GM18868 (cell line): ENCODE measurements around the gene SNX17.
A peak's percentile ranks its signal among the peaks of the same experiment; 100 is the strongest.
"Not testable (repeated sequence)": the region's sequence is repeated elsewhere in the genome, so short reads cannot be mapped to it uniquely, and the experiment has no call there.

Source experiments
- ATAC-seq: cut with Tn5 transposase; IDR thresholded peaks from one replicate; pipeline ENCODE4 v1.9.1; 2021; ENCODE audit warnings: mild to moderate bottlenecking, moderate library complexity; ENCODE audit not compliant: unreplicated experiment

SNX17 gene

DNA sequence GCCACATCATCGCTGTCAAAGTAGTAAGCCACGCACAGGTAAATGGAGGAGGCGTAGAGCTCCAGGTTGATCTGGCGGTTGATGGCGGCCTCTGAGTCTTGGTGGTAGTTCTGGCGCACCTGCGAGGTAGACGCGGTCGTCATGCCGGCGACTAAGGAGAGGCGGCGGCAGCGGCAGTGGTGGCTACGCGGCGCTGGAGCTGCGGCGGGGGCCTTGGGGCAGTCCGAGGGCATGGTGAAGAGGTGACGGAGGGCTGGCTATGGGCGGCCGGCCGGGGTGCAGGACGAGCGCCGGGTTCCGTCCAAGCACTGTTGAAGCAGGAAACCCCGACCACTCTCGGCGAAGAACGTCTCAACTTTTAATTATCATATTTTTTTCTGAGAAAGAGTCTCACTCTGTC lies 22.8 kb downstream of the SNX17 start:
- no peak for ATAC-seq

DNA sequence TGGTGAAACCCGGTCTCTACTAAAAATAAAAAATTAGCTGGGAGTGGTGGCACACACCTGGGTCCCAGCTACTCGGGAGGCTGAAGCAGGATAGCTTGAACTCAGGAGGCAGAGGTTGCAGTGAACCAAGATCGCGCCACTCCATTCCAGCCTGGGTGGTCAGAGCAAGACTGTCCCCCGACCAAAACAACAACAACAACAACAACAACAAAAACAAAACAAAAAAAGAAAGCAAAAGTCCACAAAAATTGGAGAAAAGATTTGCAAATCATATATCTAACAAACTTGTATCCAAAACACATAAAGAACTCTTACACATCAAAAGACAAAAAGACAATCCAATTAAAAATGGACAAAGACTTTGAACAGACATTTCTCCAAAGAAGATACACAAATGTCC lies 28.5 kb downstream of the SNX17 start:
- ATAC-seq, result no peak

DNA sequence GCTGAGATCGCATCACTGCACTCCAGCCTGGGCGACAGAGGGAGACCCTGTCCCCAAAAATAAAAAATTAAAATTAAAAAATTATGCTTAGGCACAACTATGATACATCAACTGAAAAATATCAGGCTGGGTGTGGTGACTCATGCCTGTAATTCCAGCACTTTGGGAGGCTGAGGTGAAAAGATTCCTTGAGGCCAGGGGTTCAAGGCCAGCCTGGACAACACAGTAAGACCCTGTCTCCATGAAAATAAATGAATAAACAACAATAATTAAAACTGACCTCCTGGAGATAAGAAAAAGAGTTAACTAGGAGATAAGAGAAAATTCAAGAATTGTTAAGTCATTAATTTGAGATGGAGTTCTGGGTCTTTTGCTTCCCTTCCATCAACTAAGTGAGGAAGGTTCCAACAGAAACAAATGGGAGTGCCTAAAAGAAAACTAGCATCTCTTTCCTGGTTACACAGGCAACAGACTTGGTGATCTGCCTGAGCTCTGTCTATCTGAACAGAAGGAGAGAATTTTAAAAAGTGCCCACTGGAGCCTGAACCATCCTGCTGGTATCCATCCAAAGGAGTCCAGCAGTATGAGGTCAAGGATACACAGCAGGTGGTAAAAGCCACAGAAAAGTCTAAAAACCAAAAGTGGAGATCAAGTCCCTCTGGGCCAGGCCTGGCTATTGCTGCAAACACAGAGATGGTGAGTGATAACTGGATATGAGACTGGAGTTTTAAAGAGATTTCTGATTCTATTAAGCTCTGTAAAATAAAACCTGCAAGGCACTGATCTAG lies 30.1 kb downstream of the SNX17 start:
- no peak for ATAC-seq

- no peak for ATAC-seq
Observed at GRCh38 chr2:27407798-27408491, 37.5 kb downstream of the SNX17 start.

DNA sequence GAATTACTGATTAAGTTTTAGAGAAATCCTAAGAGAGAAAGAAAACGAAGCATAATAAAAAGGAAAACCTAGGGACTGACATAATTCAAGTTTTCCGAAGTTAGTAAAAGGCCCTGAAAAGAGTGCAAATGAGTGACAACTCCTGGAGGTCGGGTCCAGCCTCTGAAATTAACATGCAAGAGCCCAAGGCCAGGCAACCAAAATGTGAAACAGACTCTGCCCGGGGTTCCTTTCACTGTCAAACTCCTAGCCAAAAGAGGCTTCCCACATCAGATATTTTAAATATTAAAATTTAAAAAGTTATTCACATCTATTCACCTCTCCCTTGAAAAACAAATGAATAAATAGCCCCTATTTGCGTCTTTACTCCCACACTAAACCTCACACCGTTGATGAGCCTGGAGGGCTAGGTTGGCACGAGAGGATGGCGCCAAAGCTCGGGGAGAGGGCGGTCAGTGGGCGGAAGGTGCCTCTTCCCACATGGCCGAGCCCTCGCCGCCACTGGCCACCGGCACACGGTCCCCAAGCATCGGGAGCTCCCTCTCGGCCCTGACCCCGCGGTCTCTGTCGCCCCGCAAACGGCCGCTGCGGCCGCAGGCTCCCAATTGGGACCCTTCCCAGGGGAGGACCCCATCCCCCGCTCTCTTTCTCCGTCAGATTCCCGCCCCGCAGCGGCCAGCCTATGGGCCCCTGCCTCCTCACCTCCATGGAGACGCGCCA lies 38.3 kb downstream of the SNX17 start:
- peak; percentile 13 for ATAC-seq

DNA sequence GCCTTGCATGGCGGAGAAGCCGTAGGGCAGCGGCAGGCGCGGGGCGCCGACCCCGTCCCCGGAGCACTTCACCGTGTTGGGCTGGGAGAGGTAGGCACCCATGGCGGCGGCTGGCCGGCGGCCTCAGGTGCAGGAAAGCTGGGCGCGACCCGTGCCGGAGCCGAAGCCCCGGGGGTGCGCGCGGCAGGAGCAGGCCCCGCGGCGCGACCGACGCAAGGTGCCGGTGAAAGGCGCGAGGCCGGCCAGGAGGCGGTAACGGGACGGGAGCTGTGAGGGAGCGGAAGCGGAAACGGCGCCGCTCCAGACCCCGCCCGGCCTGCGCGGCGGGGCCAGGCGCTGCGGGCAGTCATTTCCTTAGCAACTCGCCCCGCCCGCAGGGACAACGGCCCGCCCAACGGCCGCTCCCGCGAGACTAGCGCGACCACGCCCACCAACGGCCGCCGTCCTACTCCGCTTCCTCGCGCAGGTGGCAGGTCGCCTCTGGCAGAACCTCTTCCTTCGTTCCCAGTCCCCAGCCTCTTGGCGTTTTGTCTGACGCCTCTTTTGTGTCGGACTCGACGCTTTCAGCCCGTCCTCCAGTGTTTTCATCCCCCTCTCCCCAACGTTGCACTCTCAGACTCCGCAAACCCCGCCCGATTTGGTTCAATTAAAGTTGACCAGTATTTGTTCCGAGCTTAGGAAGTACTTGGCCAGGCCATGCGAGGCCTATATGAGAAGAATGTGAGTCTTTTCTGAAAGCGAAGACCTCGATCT lies 39.1 kb downstream of the SNX17 start, which contains the start of gene PPM1G:
Gene PPM1G, minus strand, starts transcription at position 271 of the 753 bp plus-strand sequence. Its CDS starts 169 bp downstream, at position 102.
- ATAC-seq, result peak; percentile 96

GRCh38 chr2:27412419-27413152 lies 42.2 kb downstream of the SNX17 start:
- no peak for ATAC-seq

GRCh38 chr2:27416151-27416550 lies 45.7 kb downstream of the SNX17 start:
- no peak for ATAC-seq

- no peak for ATAC-seq
Observed at GRCh38 chr2:27420996-27421395, 50.6 kb downstream of the SNX17 start.

DNA sequence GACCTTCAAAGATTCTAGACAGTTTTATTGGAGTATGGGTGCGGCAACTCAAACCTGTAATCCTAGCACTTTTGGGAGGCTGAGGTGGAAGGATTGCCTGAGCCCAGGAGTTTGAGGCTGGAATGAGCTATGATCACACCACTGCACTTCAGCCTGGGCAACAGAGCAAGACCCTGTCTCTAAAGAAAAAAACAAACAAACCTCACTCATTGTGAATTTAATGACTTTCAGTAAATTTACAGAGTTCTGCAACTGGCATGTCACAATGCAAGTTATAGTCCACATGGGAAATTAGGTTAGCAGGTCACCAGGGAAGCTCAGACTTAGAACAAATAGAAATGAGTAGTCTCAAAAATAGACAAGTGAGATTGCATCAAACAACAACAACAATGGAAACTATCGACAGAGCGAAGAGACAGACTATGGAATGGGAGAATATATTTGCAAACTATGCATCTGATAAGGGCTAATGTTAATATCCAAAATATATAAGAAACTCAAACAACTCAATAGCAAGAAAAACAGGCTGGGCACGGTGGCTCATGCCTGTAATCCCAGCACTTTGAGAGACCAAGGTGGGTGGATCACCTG lies 51.3 kb downstream of the SNX17 start:
- ATAC-seq, result no peak

DNA sequence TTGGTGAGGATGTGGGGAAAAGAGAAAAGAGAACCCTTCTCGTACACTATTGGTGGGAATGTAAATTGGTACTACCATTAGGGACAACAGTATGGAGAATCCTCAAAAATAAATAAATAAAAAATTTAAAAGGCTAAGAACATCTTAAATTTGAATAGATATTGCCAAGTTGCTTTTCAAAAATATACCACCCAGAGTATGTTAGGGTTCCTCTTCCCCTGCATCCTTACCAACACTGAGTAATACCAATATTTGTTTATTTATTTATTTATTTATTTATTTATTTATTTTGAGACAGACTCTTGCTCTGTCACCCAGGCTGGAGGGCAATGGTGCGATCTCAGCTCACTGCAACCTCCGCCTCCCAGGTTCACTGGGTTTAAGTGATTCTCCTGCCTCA lies 52.5 kb downstream of the SNX17 start:
- ATAC-seq, result no peak

DNA sequence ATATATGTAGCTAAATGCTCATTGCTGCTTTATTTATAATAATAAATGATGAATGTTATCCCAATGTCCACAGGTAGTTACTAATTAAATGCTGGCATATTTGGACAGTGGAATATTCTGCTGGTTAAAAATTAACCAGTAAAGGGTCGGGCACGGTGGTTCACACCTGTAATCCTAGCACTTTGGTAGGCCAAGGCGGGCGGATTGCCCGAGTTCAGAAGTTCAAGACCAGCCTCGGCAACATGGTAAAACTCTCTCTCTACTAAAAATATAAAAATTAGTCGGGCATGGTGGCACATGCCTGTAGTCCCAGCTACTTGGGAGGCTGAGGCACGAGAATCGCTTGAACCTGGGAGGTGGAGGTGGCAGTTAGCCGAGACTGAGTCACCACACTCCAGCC lies 54.6 kb downstream of the SNX17 start:
- not testable (repeated sequence) for ATAC-seq
